Skeletal muscle satellite cell (primary cell): ENCODE measurements around the gene TXNRD2.
A peak's percentile ranks its signal among the peaks of the same experiment; 100 is the strongest.
"Not testable (repeated sequence)": the region's sequence is repeated elsewhere in the genome, so short reads cannot be mapped to it uniquely, and the experiment has no call there.

Experiments
- H3K27me3 ChIP-seq: 2 replicates; pipeline ENCODE4 v1.7.0; 2013; ENCODE audit warnings: low read length; ENCODE audit not compliant: control insufficient read depth, insufficient read depth
- H3K36me3 ChIP-seq: 2 replicates; pipeline ENCODE4 v1.7.0; 2013; ENCODE audit warnings: mild to moderate bottlenecking, control low read depth, low read length; ENCODE audit not compliant: insufficient read depth
- H3K4me1 ChIP-seq: 2 replicates; pipeline ENCODE4 v1.7.0; 2013; ENCODE audit warnings: low read length; ENCODE audit not compliant: control insufficient read depth, insufficient read depth
- H3K4me2 ChIP-seq: 2 replicates; pipeline ENCODE4 v1.7.0; 2013; ENCODE audit warnings: mild to moderate bottlenecking, low read length
- H3K4me3 ChIP-seq: 2 replicates; pipeline ENCODE4 v1.7.0; 2013; ENCODE audit warnings: low read length
- H3K9ac ChIP-seq: 2 replicates; pipeline ENCODE4 v1.7.0; 2013; ENCODE audit warnings: mild to moderate bottlenecking, low read depth, low read length, moderate library complexity
- H3K9me3 ChIP-seq: replicated peaks from 2 replicates; pipeline ENCODE4 v1.7.0; 2013; ENCODE audit warnings: mild to moderate bottlenecking, control low read depth, low read length

TXNRD2 gene

GRCh38 chr22:19911540-19912270 is 29.9 kb downstream of the TXNRD2 start:
- H3K9ac ChIP-seq = no peak overlapping the region
- H3K4me1 ChIP-seq = peaks cover 4% of the 10 kb centered on the region
- H3K4me2 ChIP-seq = no peak overlapping the region
- H3K4me3 ChIP-seq = no peak overlapping the region
- H3K36me3 ChIP-seq = peaks cover 46% of the 10 kb centered on the region
- H3K9me3 ChIP-seq = no peaks in the 10 kb centered on the region
- H3K27me3 ChIP-seq = no peaks in the 10 kb centered on the region

- H3K4me2 ChIP-seq = no peak overlapping the region
- no peaks in the 10 kb centered on the region for H3K9me3 ChIP-seq
- H3K36me3 ChIP-seq = peaks cover 38% of the 10 kb centered on the region
- no peak overlapping the region for H3K4me3 ChIP-seq
- no peaks in the 10 kb centered on the region for H3K27me3 ChIP-seq
- H3K9ac ChIP-seq = no peak overlapping the region
- H3K4me1 ChIP-seq = peaks cover 4% of the 10 kb centered on the region
Measured at GRCh38 chr22:19910180-19910744, 31.4 kb downstream of the TXNRD2 start.

- Histone ChIP-seq H3K9me3 (no peaks in the 10 kb centered on the region), H3K9ac (no peak overlapping the region), H3K4me2 (no peak overlapping the region), H3K4me3 (no peak overlapping the region), H3K36me3 (peaks cover 31% of the 10 kb centered on the region), H3K4me1 (peaks cover 4% of the 10 kb centered on the region), H3K27me3 (no peaks in the 10 kb centered on the region)
Measured at GRCh38 chr22:19909350-19910179, 32.1 kb downstream of the TXNRD2 start.

- H3K9me3 ChIP-seq, H3K4me2 ChIP-seq, H3K4me1 ChIP-seq, H3K4me3 ChIP-seq, H3K9ac ChIP-seq, H3K27me3 ChIP-seq: not testable (repeated sequence)
- H3K36me3 ChIP-seq = peaks cover 17% of the 10 kb centered on the region
Measured at GRCh38 chr22:19907902-19908301, 33.7 kb downstream of the TXNRD2 start.

- Histone ChIP-seq H3K4me1 (peaks cover 16% of the 10 kb centered on the region), H3K36me3 (peaks cover 17% of the 10 kb centered on the region)
- H3K9me3 ChIP-seq, H3K27me3 ChIP-seq, H3K4me3 ChIP-seq, H3K9ac ChIP-seq, H3K4me2 ChIP-seq: not testable (repeated sequence)
Measured at GRCh38 chr22:19906864-19907263, 34.8 kb downstream of the TXNRD2 start.

DNA sequence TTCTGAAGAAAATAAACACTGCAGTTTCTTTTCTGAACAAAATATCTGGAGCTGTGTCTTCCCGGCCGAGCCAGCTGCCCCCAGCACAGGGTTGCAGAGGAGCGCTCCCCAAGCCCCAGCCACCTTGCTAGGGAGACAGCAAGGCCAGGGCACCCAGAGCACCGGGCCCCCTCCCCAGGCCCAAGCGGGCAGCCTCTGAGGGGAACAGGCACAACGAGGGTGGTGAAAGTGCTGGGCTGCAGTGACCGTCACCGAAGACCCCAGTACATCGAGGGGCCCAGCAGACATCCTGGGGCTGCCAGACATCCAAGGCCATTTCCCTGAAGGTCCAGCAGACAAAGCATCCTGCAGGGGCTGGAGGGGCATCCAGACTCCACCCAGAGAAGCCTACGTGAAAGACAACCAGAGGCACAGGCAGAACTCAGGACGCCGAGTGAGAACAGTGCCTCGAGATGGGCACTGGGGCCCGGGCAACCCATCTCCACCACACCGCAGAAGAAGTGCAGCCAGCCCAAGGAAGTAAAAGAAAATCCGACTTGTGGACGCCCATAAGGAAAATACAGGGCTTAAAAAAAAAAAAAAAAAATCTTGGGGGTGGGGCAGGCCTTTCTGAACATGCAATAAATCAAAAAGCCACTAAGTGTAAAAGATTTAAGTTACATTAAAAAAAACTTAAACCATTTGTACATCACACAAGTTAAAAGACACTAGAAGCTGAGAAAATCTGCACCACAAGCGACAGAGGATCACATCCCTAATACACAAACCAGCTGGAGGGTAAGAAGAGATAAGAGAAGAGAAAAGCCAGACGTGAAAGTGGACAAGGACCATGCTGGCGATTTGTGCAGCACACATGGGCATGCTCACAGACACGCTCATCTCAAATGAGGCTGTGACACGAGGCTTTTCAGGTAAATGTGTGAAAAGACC is 36.0 kb downstream of the TXNRD2 start:
- no peaks in the 10 kb centered on the region for H3K27me3 ChIP-seq
- H3K4me2 ChIP-seq = no peak overlapping the region
- no peak overlapping the region for H3K9ac ChIP-seq
- H3K36me3 ChIP-seq = peaks cover 9% of the 10 kb centered on the region
- H3K4me1 ChIP-seq = peaks cover 16% of the 10 kb centered on the region
- H3K9me3 ChIP-seq = no peaks in the 10 kb centered on the region
- H3K4me3 ChIP-seq = no peak overlapping the region

- Histone ChIP-seq H3K4me2 (no peak overlapping the region), H3K4me3 (no peak overlapping the region), H3K9me3 (no peaks in the 10 kb centered on the region), H3K36me3 (peaks cover 7% of the 10 kb centered on the region), H3K9ac (no peak overlapping the region), H3K4me1 (peaks cover 16% of the 10 kb centered on the region), H3K27me3 (no peaks in the 10 kb centered on the region)
Measured at GRCh38 chr22:19904935-19905334, 36.7 kb downstream of the TXNRD2 start.

DNA sequence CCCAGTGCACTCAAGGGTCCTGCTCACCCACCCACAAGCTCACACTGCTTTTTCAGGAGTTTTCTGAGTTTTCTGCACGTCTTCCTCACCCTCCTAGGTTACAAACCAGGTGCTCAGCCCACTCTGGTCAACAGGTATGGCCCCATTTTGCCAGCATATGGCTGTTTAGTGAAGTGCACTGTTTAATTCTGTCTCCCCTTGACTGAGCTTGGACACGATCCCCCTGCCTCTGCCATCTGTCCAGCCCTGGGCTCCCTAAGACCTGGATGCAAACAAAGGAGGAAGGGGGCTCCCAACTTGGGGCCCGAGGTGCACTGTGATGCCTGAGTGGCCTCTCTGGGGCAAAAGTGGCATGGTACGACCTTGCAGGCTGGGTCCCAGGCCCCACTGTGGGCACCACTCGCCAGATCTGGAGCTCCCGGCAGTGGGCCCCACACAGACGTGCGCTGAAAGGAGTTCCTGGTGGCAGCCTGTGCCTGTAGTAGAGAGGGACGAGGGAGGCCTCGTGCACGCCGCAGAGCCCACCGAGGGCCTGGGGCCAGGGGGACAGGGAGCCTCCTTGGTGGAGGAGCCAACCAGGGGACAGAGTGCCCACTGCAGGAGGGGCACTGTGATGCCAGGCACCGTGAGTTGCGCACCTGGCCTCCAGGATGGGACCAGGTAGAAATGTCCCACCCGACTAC is 37.3 kb downstream of the TXNRD2 start:
- no peak overlapping the region for H3K4me2 ChIP-seq
- peaks cover 8% of the 10 kb centered on the region for H3K36me3 ChIP-seq
- no peak overlapping the region for H3K4me3 ChIP-seq
- peaks cover 12% of the 10 kb centered on the region for H3K4me1 ChIP-seq
- H3K27me3 ChIP-seq = no peaks in the 10 kb centered on the region
- no peak overlapping the region for H3K9ac ChIP-seq
- H3K9me3 ChIP-seq = no peaks in the 10 kb centered on the region

- no peak overlapping the region for H3K4me2 ChIP-seq
- H3K4me3 ChIP-seq = no peak overlapping the region
- H3K9me3 ChIP-seq = no peaks in the 10 kb centered on the region
- H3K9ac ChIP-seq = no peak overlapping the region
- no peaks in the 10 kb centered on the region for H3K27me3 ChIP-seq
- peaks cover 7% of the 10 kb centered on the region for H3K36me3 ChIP-seq
- H3K4me1 ChIP-seq = peaks cover 12% of the 10 kb centered on the region
Measured at GRCh38 chr22:19903513-19903912, 38.1 kb downstream of the TXNRD2 start.

DNA sequence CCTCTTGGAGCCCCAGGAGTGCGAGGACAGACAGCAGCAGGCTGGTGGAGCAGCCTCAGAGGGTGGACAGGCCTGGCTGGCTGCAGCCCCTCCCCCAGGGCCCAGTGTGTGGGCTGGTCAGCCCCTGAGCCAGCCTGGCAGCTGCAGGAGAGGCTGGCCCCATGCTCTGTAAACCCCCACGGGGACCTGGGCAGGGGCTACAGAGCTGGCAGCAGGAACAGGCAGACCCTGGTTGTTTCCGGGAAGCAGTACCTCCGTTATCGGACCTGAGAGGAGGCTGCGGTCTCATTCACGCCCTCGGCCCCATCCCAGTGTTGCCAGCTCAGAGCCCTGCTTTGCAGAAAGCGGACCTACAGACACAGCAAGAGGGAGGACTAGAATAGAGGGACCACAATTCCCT is 38.6 kb downstream of the TXNRD2 start:
- Histone ChIP-seq H3K36me3 (peaks cover 2% of the 10 kb centered on the region), H3K4me3 (no peak overlapping the region), H3K27me3 (no peaks in the 10 kb centered on the region), H3K4me1 (peaks cover 12% of the 10 kb centered on the region), H3K4me2 (no peak overlapping the region), H3K9ac (peak overlapping the region; percentile 25), H3K9me3 (no peaks in the 10 kb centered on the region)
